ENCODE results near the gene TARP.

- TF ChIP-seq POLR2AphosphoS5 (IDR thresholded peaks at IDR 0.05; ENCODE audit: low read depth): no peak
- no peak for TF ChIP-seq CTCF (IDR thresholded peaks at IDR 0.05; ENCODE audit: insufficient read depth, low read length)
- TF ChIP-seq REST (IDR thresholded peaks at IDR 0.05; ENCODE audit: insufficient replicate concordance, low read depth): no peak
These were observed 26.0 kb upstream of the TARP start for GRCh38 chr7:38299275-38299931.
